Stimulated activated CD4-positive, alpha-beta T cell treated with anti-CD3 and anti-CD28 coated beads, Interleukin-1b, Interleukin-23, amount 100 ng/mL, for 4 hours (primary cell): ENCODE results near the gene SPATA6L.

Experiments
- DNase-seq, 2 donors: peaks; one replicate each; pipeline ENCODE4 v3.0.0-alpha.2; 2020; ENCODE audit warnings: low read depth in 2 of 2

SPATA6L gene

GRCh38 chr9:4666042-4666699 is at the start of gene SPATA6L:
Gene SPATA6L, minus strand, starts transcription at chr9:4666480. Its CDS starts 230 bp downstream, at chr9:4666250.
- DNase-seq: peak in 1 of 2 donors; percentile 26

- no peak for DNase-seq
Observed at GRCh38 chr9:4714266-4715016, 48.2 kb upstream of the SPATA6L start.

- DNase-seq: no peak
Observed at GRCh38 chr9:4713849-4714248, 47.6 kb upstream of the SPATA6L start.

GRCh38 chr9:4709380-4709779 is 43.1 kb upstream of the SPATA6L start:
- no peak for DNase-seq

GRCh38 chr9:4706971-4707622 is 40.8 kb upstream of the SPATA6L start:
- DNase-seq: no peak

GRCh38 chr9:4706021-4706420 is 39.7 kb upstream of the SPATA6L start:
- DNase-seq: no peak

GRCh38 chr9:4704129-4704528 is 37.8 kb upstream of the SPATA6L start:
- DNase-seq: no peak

GRCh38 chr9:4701526-4701925 is 35.2 kb upstream of the SPATA6L start:
- no peak for DNase-seq

- DNase-seq: no peak
Observed at GRCh38 chr9:4700932-4701331, 34.7 kb upstream of the SPATA6L start.

- no peak for DNase-seq
Observed at GRCh38 chr9:4700091-4700490, 33.8 kb upstream of the SPATA6L start.

- DNase-seq: no peak
Observed at GRCh38 chr9:4691795-4692194, 25.5 kb upstream of the SPATA6L start.

GRCh38 chr9:4690144-4690543 is 23.9 kb upstream of the SPATA6L start:
- no peak for DNase-seq

- no peak for DNase-seq
Observed at GRCh38 chr9:4689687-4690104, 23.4 kb upstream of the SPATA6L start.

- no peak for DNase-seq
Observed at GRCh38 chr9:4689021-4689420, 22.7 kb upstream of the SPATA6L start.

- DNase-seq: no peak
Observed at GRCh38 chr9:4686584-4686983, 20.3 kb upstream of the SPATA6L start.

GRCh38 chr9:4686112-4686511 is 19.8 kb upstream of the SPATA6L start:
- DNase-seq: no peak

- DNase-seq: no peak
Observed at GRCh38 chr9:4684820-4685219, 18.5 kb upstream of the SPATA6L start.

GRCh38 chr9:4680750-4681149 is 14.5 kb upstream of the SPATA6L start:
- DNase-seq: no peak

- DNase-seq: no peak
Observed at GRCh38 chr9:4680173-4680525, 13.9 kb upstream of the SPATA6L start.

GRCh38 chr9:4679268-4680172 is 13.2 kb upstream of the SPATA6L start, which contains the start of gene CDC37L1:
Gene CDC37L1, plus strand, starts transcription at chr9:4679569. Its CDS starts 199 bp downstream, at chr9:4679768.
- peak; percentile 99 for DNase-seq

- no peak for DNase-seq
Observed at GRCh38 chr9:4678679-4679267, 12.5 kb upstream of the SPATA6L start.
